GM13977 (cell line): Measurements from ENCODE around the gene CCDC51.

Experiments
- DNase-seq: peaks from one replicate; pipeline ENCODE4 v3.0.0; 2012; ENCODE audit warnings: low spot score
- CTCF ChIP-seq: IDR thresholded peaks from 2 replicates; pipeline ENCODE4 v1.5.1; 2012; ENCODE audit warnings: mild to moderate bottlenecking, control low read depth; ENCODE audit not compliant: insufficient read depth; ENCODE audit errors: extremely low read depth, missing control alignments
- in situ Hi-C: fragments of 300-500 bp; cut with MboI; formaldehyde crosslinking; loops from one replicate; pipeline ENCODE4 v1.12.0; 2022; ENCODE audit warnings: low sequenced_read_pairs, low pct_unique_long_range_greater_than_20kb, mixed read lengths, inconsistent platforms; ENCODE audit not compliant: unreplicated experiment

CCDC51 gene

GRCh38 chr3:48416091-48416505, 23.8 kb downstream of the CCDC51 start:
- DNase-seq: no peak
- TF ChIP-seq CTCF: no peak
- in situ Hi-C loops: no loop called here

GRCh38 chr3:48415251-48415953, 24.5 kb downstream of the CCDC51 start:
- in situ Hi-C loops: no loop called here

GRCh38 chr3:48414376-48415250, 25.3 kb downstream of the CCDC51 start:
- in situ Hi-C loops: no loop called here
- no peak for TF ChIP-seq CTCF
- DNase-seq: no peak

More at GRCh38 chr3:48415251-48415953, 24.5 kb downstream of the CCDC51 start:
- DNase-seq: no peak
- TF ChIP-seq CTCF: no peak

GRCh38 chr3:48413611-48414010, 26.3 kb downstream of the CCDC51 start:
- TF ChIP-seq CTCF: no peak
- in situ Hi-C loops: no loop called here
- no peak for DNase-seq

- no peak for TF ChIP-seq CTCF
- in situ Hi-C loops: no loop called here
- no peak for DNase-seq
These were observed 26.8 kb downstream of the CCDC51 start for GRCh38 chr3:48413086-48413485.

GRCh38 chr3:48412375-48413001, 27.4 kb downstream of the CCDC51 start:
- no peak for TF ChIP-seq CTCF
- DNase-seq: no peak
- in situ Hi-C loops: no loop called here
